ENCODE measurements around the gene CIP2A.

DNA sequence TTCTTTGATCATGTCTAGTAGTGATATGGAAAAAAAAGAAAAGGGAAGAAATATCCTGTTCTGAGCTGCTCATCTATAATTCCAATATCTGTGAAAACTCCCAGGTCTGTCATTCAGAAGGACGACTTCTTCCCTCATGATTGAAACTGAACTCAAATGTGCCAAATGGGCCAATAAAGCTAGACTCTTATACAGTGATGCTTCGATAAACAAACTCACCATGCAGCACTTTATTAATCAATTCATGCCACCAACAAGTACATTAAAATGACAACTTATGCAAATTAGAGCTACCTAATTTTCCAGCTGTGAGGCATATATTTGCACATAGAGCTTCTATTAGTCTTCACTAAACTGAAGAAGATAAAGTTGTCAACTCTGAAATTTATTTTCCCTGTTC, 63.3 kb downstream of the CIP2A start:
- TF ChIP-seq EZH2 (optimal IDR thresholded peaks at IDR 0.05; ENCODE audit: low read depth, low read length): no peak
- TF ChIP-seq, protein P1, sequence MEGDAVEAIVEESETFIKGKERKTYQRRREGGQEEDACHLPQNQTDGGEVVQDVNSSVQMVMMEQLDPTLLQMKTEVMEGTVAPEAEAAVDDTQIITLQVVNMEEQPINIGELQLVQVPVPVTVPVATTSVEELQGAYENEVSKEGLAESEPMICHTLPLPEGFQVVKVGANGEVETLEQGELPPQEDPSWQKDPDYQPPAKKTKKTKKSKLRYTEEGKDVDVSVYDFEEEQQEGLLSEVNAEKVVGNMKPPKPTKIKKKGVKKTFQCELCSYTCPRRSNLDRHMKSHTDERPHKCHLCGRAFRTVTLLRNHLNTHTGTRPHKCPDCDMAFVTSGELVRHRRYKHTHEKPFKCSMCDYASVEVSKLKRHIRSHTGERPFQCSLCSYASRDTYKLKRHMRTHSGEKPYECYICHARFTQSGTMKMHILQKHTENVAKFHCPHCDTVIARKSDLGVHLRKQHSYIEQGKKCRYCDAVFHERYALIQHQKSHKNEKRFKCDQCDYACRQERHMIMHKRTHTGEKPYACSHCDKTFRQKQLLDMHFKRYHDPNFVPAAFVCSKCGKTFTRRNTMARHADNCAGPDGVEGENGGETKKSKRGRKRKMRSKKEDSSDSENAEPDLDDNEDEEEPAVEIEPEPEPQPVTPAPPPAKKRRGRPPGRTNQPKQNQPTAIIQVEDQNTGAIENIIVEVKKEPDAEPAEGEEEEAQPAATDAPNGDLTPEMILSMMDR (IDR thresholded peaks at IDR 0.05; ENCODE audit: low read length): no peak
- TF ChIP-seq EZH2phosphoT487 (IDR thresholded peaks at IDR 0.05; ENCODE audit: low read length): no peak

All from MM.1S (cell line).